Skeletal muscle tissue (tissue), 4 donors: ENCODE measurements around the gene WWC2. TPM values are rescaled to one million over a fixed set of nuclear protein-coding genes. Genes with fewer than 3 reads are reported as not detected.

ENCODE experiments used
- H3K27ac ChIP-seq: one replicate; pipeline ENCODE4 v1.7.0; 2013; ENCODE audit warnings: mild to moderate bottlenecking, low read depth, low read length, inconsistent platforms
- H3K27me3 ChIP-seq, 3 donors: one replicate each; pipeline ENCODE4 v1.7.0; 2013; ENCODE audit warnings: low read length in 3 of 3; ENCODE audit not compliant: control insufficient read depth in 3 of 3, insufficient read depth in 3 of 3
- H3K36me3 ChIP-seq, 3 donors: one replicate each; pipeline ENCODE4 v1.7.0; 2013; ENCODE audit warnings: low read length in 3 of 3; ENCODE audit not compliant: control insufficient read depth in 3 of 3, insufficient read depth in 3 of 3
- H3K4me1 ChIP-seq, 3 donors: one replicate each; pipeline ENCODE4 v1.7.0; 2013; ENCODE audit warnings: low read length in 3 of 3, mild to moderate bottlenecking in 3 of 3; ENCODE audit not compliant: control insufficient read depth in 3 of 3, insufficient read depth in 3 of 3
- H3K4me3 ChIP-seq, 3 donors: one replicate each; pipeline ENCODE4 v1.7.0; 2013; ENCODE audit warnings: low read length in 3 of 3
- H3K9ac ChIP-seq, 3 donors: one replicate each; pipeline ENCODE4 v1.7.0; 2013; ENCODE audit warnings: low read length in 3 of 3, mild to moderate bottlenecking in 3 of 3, moderate library complexity in 2 of 3, low read depth in 1 of 3
- H3K9me3 ChIP-seq, 3 donors: one replicate each; pipeline ENCODE4 v1.7.0; 2013; ENCODE audit warnings: low read length in 3 of 3; ENCODE audit not compliant: control insufficient read depth in 3 of 3
- total RNA-seq: library from RNA; depleted of rRNA; stranded (reverse); fragments of >200 nt; gene quantifications from one replicate; pipeline ENCODE4 v1.2.3, GENCODE V29; 2014
- donor health status: Osteomylitis.

Gene WWC2
- total RNA-seq, 1 donor from 2014 or later, result 15.1 TPM

DNA sequence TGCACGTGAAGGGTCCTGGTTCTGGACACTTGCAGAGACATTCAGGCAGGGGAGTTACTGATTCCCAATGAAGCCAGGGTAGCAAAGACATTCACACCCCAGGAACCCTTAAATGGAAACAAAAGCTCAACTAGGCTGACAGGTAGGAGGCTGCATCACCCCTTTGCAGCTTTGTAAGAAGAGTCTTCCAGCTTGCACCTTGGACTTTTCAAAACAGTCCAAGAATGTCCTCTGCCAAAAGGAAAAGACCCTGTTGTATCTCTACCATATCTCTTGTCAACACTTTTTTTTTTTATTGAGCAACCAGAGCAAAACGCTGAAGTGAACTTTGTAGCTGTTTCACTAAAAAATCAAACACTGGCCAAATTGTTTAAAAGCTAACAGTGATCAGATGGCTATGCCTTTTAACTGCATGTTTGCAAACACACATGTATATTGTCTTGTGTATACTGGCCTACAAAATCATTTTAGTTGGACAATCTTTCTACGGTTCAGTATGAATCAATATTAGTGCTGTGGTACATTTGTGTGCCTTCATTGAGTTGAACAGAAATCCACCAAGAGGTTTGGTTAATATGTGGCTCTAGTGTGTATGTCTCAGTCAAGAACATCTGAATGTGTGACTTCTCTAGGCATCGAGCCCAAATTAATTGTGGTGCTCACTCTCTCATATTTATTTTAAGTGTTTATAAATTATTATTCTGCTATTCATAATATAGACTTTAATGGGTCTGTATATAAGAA, 18.5 kb upstream of the WWC2 start:
- Histone ChIP-seq H3K27me3 (no peaks in the 10 kb centered on the region), H3K27ac (no peak overlapping the region), H3K4me3 (no peak overlapping the region), H3K9ac (no peak overlapping the region), H3K9me3 (no peaks in the 10 kb centered on the region), H3K4me1 (no peaks in the 10 kb centered on the region), H3K36me3 (no peaks in the 10 kb centered on the region)

- H3K27me3 ChIP-seq, result no peaks in the 10 kb centered on the region
- no peak overlapping the region for H3K27ac ChIP-seq
- no peaks in the 10 kb centered on the region for H3K36me3 ChIP-seq
- no peaks in the 10 kb centered on the region for H3K4me1 ChIP-seq
- H3K9me3 ChIP-seq, result no peaks in the 10 kb centered on the region
- H3K4me3 ChIP-seq, result no peak overlapping the region
- no peak overlapping the region for H3K9ac ChIP-seq
Measured at GRCh38 chr4:183081116-183081469, 18.0 kb upstream of the WWC2 start.

DNA sequence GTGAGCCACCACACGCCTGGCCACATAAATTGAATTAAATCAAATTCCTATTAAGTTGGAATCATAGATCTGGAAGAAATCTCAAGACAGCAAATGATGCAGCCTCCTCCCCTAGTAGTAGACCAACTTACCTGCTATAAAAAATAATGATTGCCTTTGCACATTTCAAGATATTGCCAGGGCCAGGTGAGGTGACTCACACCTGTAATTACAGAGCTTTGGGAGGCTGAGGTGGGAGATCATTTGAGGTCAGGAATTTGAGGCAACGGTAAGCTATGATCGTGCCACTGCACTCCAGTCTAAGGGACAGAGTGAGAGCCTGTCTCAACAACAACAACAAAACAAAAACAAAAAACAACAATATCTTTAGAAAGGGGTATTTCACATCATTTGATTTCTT, 17.0 kb upstream of the WWC2 start:
- Histone ChIP-seq H3K4me3 (no peak overlapping the region), H3K27ac (no peak overlapping the region), H3K36me3 (no peaks in the 10 kb centered on the region), H3K27me3 (no peaks in the 10 kb centered on the region), H3K9me3 (no peaks in the 10 kb centered on the region), H3K9ac (no peak overlapping the region), H3K4me1 (no peaks in the 10 kb centered on the region)

GRCh38 chr4:183094393-183095198, 4.5 kb upstream of the WWC2 start:
- Histone ChIP-seq H3K27me3 (no peaks in the 10 kb centered on the region), H3K36me3 (no peaks in the 10 kb centered on the region), H3K4me3 (no peak overlapping the region), H3K9ac (no peak overlapping the region), H3K27ac (no peak overlapping the region), H3K4me1 (peaks cover 0 to 7% (median 4%) of the 10 kb centered on the region in 3 donors), H3K9me3 (no peaks in the 10 kb centered on the region)

GRCh38 chr4:183095199-183095512, 3.9 kb upstream of the WWC2 start:
- H3K27ac ChIP-seq, result no peak overlapping the region
- no peak overlapping the region for H3K4me3 ChIP-seq
- no peak overlapping the region for H3K9ac ChIP-seq
- no peaks in the 10 kb centered on the region for H3K9me3 ChIP-seq
- H3K36me3 ChIP-seq, result no peaks in the 10 kb centered on the region
- H3K27me3 ChIP-seq, result no peaks in the 10 kb centered on the region
- H3K4me1 ChIP-seq, result peaks cover 3 to 12% (median 8%) of the 10 kb centered on the region in 3 donors

DNA sequence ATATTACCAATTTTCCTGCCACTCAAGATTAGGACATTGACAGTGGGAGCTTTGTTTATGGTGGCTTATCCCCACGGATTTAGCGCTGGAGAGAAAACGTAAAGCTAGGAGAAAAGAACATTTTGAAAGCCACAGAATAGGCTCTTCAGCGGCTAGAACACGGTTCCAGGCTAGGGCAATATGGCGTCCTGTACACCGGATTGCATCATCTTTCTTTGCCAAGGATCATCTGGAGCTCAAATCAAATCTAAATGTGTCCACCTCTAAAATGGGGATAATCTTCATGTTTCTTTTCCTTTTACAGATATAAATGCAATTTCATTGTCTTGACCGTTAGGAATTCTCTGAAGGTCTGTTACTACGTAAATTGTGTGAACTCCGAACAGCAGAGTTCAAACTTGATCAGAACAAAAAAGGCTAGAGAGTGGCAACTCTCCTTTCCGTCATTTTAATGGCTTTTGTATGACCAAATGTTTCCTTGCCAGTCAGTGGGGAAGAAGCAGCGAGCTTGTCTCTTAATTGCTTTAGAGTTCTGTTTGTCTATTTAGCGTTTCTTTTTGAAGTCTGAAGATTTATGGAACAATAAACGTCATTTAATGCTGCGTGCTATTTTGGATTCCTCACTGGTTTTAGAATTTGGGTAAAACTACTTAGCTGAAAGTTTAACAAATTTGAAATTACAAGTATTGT, 2.6 kb upstream of the WWC2 start:
- H3K36me3 ChIP-seq, result no peaks in the 10 kb centered on the region
- no peak overlapping the region for H3K4me3 ChIP-seq
- no peak overlapping the region for H3K27ac ChIP-seq
- H3K27me3 ChIP-seq, result no peaks in the 10 kb centered on the region
- peaks cover 8 to 12% (median 11%) of the 10 kb centered on the region in 3 donors for H3K4me1 ChIP-seq
- no peak overlapping the region for H3K9ac ChIP-seq
- no peaks in the 10 kb centered on the region for H3K9me3 ChIP-seq

- H3K9me3 ChIP-seq, result no peaks in the 10 kb centered on the region
- peaks cover 8 to 12% (median 11%) of the 10 kb centered on the region in 3 donors for H3K4me1 ChIP-seq
- H3K4me3 ChIP-seq, result peak overlapping the region; percentile 79 to 86 (median 84)
- no peaks in the 10 kb centered on the region for H3K27me3 ChIP-seq
- H3K36me3 ChIP-seq, result no peaks in the 10 kb centered on the region
- peak overlapping the region; percentile 51 to 86 (median 80) for H3K9ac ChIP-seq
- H3K27ac ChIP-seq, result peak overlapping the region; percentile 82
Measured at GRCh38 chr4:183097231-183098018, 1.6 kb upstream of the WWC2 start.

DNA sequence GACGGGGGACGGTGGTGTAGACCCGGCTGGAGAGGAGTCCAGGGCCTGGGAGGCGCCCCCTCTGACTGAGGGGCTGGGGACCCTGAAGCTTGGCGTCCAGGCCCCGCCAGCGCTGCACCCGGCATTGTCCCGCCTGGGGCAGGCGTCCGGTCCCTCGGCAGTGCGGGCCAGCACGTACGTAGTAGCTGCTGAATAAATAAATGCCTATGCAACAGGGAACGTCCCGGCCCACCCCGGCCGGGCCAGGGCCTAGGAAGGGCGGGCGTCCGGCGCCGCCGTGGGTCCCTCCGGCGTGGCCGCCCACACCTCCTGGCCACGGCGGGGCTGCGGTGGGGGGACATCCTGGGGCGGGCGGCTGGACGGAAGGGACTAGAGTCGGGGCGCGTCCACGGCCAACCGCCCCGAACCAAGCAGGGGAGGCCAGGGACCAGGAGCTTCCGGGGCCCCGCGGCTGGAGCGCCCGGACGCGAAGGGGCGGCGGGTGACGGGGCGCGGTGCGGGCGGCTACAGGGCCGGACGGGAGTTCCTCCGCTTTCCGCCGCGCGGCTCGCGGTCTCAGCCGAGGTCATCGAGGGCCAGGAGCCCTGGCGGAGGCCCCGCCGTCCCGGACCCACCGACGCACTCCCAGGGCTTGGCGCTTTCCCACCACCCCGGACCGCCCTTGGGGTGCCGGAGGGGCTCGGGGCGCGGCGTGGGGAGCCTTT, 886 bp upstream of the WWC2 start:
- peak overlapping the region; percentile 80 to 86 (median 84) for H3K9ac ChIP-seq
- H3K27ac ChIP-seq, result peak overlapping the region; percentile 82
- H3K36me3 ChIP-seq, result no peaks in the 10 kb centered on the region
- H3K4me3 ChIP-seq, result peak overlapping the region; percentile 79 to 86 (median 84)
- peaks cover 8 to 12% (median 11%) of the 10 kb centered on the region in 3 donors for H3K4me1 ChIP-seq
- no peaks in the 10 kb centered on the region for H3K27me3 ChIP-seq
- no peaks in the 10 kb centered on the region for H3K9me3 ChIP-seq
